NCI-H146 treated with DMSO at 0.1 percent for 48 hours (cell line): ENCODE data around the gene TEX264.

Experiments
- DNase-seq: peaks from one replicate; lab custom pipeline; 2025; ENCODE audit not compliant: unreplicated experiment; lab: John Stamatoyannopoulos, UW

Gene TEX264

DNA sequence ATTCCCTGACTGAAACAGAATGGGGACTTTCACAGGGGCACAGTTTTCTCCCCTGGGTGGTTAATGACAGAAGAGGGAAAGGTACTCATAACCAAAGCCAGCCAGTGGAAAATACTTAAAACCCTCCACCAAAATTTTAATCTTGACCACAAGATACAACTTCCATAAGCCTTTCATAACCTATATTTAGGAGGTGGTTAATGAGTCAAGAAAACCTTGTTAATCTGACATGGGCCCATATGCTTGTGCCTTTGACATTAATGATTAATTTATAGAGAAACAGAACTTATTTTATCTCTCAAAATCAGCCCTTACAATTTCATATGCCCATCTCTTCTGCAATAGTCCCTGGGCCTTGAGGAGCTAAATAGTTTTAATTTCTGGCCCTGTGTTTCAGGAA lies 76.8 kb downstream of the TEX264 start:
- no peak for DNase-seq

DNA sequence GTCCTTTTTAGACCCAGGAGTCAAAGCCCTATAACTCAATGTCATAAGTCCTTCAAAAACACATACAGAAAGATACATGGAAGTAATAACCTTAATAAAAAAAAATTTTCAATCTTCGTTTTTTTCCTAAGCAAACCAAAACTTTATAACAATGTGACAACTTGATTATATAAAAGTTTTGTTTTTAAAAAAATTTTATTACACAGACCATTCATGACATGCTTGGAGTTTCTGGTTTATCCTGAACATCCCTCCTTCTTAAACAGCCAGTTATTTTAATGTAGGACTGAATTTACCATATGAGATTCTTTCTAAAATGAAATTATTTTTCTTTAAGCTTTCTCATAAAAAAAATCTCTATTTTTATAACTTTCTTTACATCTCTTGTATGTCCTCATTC lies 77.3 kb downstream of the TEX264 start:
- DNase-seq = no peak

DNA sequence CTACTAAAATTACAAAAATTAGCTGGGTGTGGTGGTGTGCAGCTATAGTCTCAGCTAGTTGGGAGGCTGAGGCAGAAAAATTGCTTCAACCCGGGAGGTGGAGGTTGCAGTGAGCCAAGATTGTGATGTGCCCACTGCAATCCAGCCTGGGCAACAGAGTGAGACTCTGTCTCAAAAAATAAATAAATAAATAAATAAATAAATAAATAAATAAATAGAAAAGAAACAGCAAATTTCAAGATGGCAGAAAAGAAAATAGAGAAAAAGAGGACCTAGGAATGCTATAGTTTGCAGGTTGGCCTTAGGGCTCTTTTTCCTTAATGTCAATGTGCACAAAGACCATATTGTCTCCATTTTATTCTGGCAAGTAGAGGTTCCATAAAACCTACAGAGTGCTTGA lies 79.8 kb downstream of the TEX264 start:
- DNase-seq = no peak

DNA sequence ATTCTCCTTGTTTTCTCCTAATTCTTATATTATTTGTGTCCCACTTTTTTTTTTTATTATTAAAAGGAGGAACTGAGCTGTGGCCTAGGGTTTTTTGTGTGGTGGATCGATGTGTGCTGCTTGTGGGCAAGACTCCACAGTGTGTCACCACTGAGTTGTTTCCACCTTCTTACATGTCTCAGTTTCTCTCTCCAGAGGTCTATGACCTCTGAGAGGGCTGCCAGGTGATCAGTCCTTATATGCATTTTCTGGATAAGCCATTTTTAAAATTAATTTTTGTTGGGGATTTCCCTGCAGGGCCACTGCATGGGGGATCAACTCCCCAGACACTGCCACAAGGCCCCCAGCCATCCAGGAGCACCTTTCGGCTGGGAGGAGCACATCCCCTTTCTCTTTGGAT lies 80.2 kb downstream of the TEX264 start:
- no peak for DNase-seq
